ENCODE measurements around the gene DST.
"Not testable (repeated sequence)": the region's sequence is repeated elsewhere in the genome, so short reads cannot be mapped to it uniquely, and the experiment has no call there.

DST gene

GRCh38 chr6:56507517-56507916 is 135.2 kb downstream of the DST start:
- TF ChIP-seq CTCF (IDR thresholded peaks at IDR 0.05): no peak
- Mint-ChIP-seq H3K36me3 (ENCODE audit: low read depth) (peaks cover 30% of the 10 kb centered on the region), H3K27ac (peak overlapping the region; percentile 31), H3K9me3 (no peaks in the 10 kb centered on the region), H3K4me1 (no peaks in the 10 kb centered on the region), H3K4me3 (no peak overlapping the region), H3K27me3 (ENCODE audit: low read depth, poor library complexity) (no peaks in the 10 kb centered on the region)
- DNase-seq: no peak

- H3K9me3 Mint-ChIP-seq: no peaks in the 10 kb centered on the region
- no peak for TF ChIP-seq CTCF (IDR thresholded peaks at IDR 0.05)
- no peaks in the 10 kb centered on the region for H3K4me1 Mint-ChIP-seq
- no peaks in the 10 kb centered on the region for H3K27me3 Mint-ChIP-seq (ENCODE audit: low read depth, poor library complexity)
- H3K36me3 Mint-ChIP-seq (ENCODE audit: low read depth): peaks cover 30% of the 10 kb centered on the region
- DNase-seq: no peak
- H3K27ac Mint-ChIP-seq: no peak overlapping the region
- no peak overlapping the region for H3K4me3 Mint-ChIP-seq
Observed at GRCh38 chr6:56505512-56506260, 137.0 kb downstream of the DST start.

GRCh38 chr6:56501993-56502392 is 140.7 kb downstream of the DST start:
- Mint-ChIP-seq H3K27me3 (ENCODE audit: low read depth, poor library complexity) (no peaks in the 10 kb centered on the region), H3K4me3 (no peak overlapping the region), H3K9me3 (no peaks in the 10 kb centered on the region), H3K27ac (no peak overlapping the region), H3K4me1 (no peaks in the 10 kb centered on the region), H3K36me3 (ENCODE audit: low read depth) (peaks cover 18% of the 10 kb centered on the region)
- no peak for DNase-seq
- TF ChIP-seq CTCF (IDR thresholded peaks at IDR 0.05): no peak

- no peak for TF ChIP-seq CTCF (IDR thresholded peaks at IDR 0.05)
- Mint-ChIP-seq H3K36me3 (ENCODE audit: low read depth) (peaks cover 26% of the 10 kb centered on the region), H3K4me3 (no peak overlapping the region), H3K9me3 (no peaks in the 10 kb centered on the region), H3K27ac (peak overlapping the region; percentile 31), H3K4me1 (no peaks in the 10 kb centered on the region), H3K27me3 (ENCODE audit: low read depth, poor library complexity) (no peaks in the 10 kb centered on the region)
- no peak for DNase-seq
Observed at GRCh38 chr6:56499095-56499494, 143.6 kb downstream of the DST start.

- Mint-ChIP-seq H3K36me3 (ENCODE audit: low read depth) (peaks cover 36% of the 10 kb centered on the region), H3K4me3 (no peak overlapping the region), H3K27me3 (ENCODE audit: low read depth, poor library complexity) (no peaks in the 10 kb centered on the region), H3K9me3 (no peaks in the 10 kb centered on the region), H3K4me1 (no peaks in the 10 kb centered on the region), H3K27ac (peak overlapping the region; percentile 15)
- DNase-seq: no peak
- TF ChIP-seq CTCF (IDR thresholded peaks at IDR 0.05): no peak
Observed at GRCh38 chr6:56497691-56498090, 145.0 kb downstream of the DST start.

- Mint-ChIP-seq H3K27me3 (ENCODE audit: low read depth, poor library complexity) (no peaks in the 10 kb centered on the region), H3K9me3 (no peaks in the 10 kb centered on the region), H3K36me3 (ENCODE audit: low read depth) (peaks cover 40% of the 10 kb centered on the region), H3K4me1 (peaks cover 4% of the 10 kb centered on the region), H3K4me3 (no peak overlapping the region), H3K27ac (peak overlapping the region; percentile 15)
- DNase-seq: no peak
- TF ChIP-seq CTCF (IDR thresholded peaks at IDR 0.05): no peak
Observed at GRCh38 chr6:56497240-56497639, 145.4 kb downstream of the DST start.

GRCh38 chr6:56496650-56497049 is 146.0 kb downstream of the DST start:
- H3K9me3 Mint-ChIP-seq; DNase-seq; H3K27ac Mint-ChIP-seq; H3K27me3 Mint-ChIP-seq (ENCODE audit: low read depth, poor library complexity); H3K4me1 Mint-ChIP-seq; H3K4me3 Mint-ChIP-seq: not testable (repeated sequence)
- H3K36me3 Mint-ChIP-seq (ENCODE audit: low read depth): peaks cover 42% of the 10 kb centered on the region
